ENCODE results near the gene CROCC2. TPM values are rescaled to one million over a fixed set of nuclear protein-coding genes. Genes with fewer than 3 reads are reported as not detected.

The CROCC2 gene
- polyA plus RNA-seq, 1 donor: 0.09 TPM

DNA sequence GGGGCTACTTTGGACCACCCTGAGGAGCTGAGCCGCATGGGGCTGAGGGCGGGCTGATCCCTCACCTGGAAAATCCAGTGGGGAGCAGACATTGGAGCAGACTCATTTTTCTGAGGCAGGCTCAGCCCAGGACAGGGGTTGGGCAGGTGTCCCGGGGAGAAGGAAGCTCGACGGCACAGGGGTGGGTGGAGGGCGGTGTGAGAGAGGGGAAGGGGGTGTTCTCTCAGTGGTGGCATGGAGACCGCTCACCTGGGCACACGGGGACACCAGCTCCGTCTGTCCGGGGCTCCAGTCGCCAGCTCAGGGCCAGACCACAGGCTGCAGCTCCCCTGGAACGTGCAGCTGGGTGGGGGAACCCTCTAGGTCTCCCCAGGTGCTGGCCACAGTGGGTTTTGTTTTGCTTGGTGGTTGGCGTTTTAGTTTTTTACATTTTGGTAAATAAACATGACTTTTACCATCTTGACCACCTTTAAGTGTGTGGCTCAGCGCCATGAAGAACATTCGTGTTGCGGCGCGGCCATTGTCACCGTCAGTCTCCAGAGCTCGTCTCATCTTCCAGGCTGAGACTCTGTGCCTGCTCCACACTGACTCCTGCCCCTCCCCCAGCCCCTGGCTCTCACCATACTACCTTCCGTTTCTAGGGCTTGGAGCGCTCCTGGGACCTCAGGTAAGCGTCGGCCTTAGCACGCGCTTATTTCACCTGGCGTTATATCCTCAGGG is 5.8 kb upstream of the CROCC2 start:
- H3K4me3 ChIP-seq (ENCODE audit: low read length): no peak overlapping the region
- no peaks in the 10 kb centered on the region for H3K36me3 ChIP-seq (ENCODE audit: control insufficient read depth, insufficient read depth, low read length)
- DNase-seq: no peak
- peaks cover 3% of the 10 kb centered on the region for H3K9me3 ChIP-seq (ENCODE audit: control insufficient read depth, low read depth, low read length)
- peaks cover 38% of the 10 kb centered on the region for H3K4me1 ChIP-seq (ENCODE audit: control insufficient read depth, insufficient read depth, low read length)
- WGBS (ENCODE audit: insufficient coverage, low lambda C conversion rate): no CpG with 5 or more reads among the region's 27 CpGs
- H3K27ac ChIP-seq (ENCODE audit: low read length): no peak overlapping the region
- peaks cover under 1% of the 10 kb centered on the region for H3K27me3 ChIP-seq (ENCODE audit: control insufficient read depth, insufficient read depth, low read length)

DNA sequence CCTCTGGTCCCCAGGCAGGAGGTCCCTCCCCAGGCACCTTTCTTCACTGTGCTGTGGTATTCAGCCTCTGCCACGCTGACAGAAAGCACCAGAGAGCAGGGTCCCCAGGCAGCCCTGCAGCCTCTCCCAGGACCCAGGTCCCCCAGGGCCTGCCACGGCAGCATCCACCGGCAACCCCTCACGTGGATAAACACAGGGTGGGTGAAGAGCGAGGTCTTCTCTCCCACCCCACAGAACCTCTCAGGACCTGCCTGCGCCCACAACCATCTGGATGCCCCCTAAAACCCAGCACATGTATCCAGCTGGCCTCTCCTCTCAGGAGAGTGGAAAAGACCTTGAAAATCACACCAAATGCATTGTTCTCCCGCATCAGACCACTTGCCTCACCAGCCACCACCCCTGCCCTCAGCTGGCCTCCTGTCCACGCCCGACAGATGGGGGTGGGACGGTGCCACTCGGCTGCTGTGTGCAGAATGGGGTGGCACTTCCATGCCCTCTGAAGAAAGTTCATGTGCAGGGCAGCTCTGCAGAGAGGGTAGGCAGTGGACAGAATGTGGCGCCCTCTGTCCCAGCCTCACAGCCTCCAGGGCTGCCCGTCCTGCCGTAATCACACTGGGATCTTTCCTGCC is 4.0 kb upstream of the CROCC2 start:
- Histone ChIP-seq H3K4me1 (ENCODE audit: control insufficient read depth, insufficient read depth, low read length) (peaks cover 25% of the 10 kb centered on the region), H3K36me3 (ENCODE audit: control insufficient read depth, insufficient read depth, low read length) (no peaks in the 10 kb centered on the region), H3K4me3 (ENCODE audit: low read length) (no peak overlapping the region), H3K27ac (ENCODE audit: low read length) (no peak overlapping the region), H3K9me3 (ENCODE audit: control insufficient read depth, low read depth, low read length) (peaks cover 3% of the 10 kb centered on the region), H3K27me3 (ENCODE audit: control insufficient read depth, insufficient read depth, low read length) (peaks cover 15% of the 10 kb centered on the region)
- DNase-seq: no peak
- no CpG with 5 or more reads among the region's 14 CpGs for WGBS (ENCODE audit: insufficient coverage, low lambda C conversion rate)

DNA sequence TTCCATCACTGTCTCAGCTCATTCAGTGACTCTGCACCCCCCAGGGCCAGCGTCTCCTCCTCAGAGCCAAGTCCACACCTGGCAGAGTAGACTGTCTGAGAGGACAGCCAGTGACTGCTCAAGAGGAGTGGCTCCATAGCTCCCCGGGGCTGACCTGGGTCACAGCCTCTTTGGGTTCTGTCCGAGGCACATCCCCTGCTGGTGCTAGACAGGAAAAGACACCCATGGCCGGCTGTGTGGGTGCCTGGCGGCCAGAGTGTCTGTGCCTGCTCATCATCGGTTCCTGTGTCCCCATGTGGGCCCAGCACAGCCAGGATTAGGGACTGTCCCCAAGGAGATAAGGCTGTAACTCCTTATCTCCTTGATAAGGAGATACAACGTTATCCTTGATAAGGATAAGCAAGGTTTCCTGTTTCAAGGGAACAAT is 3.5 kb upstream of the CROCC2 start:
- DNase-seq: no peak
- Histone ChIP-seq H3K4me1 (ENCODE audit: control insufficient read depth, insufficient read depth, low read length) (peaks cover 20% of the 10 kb centered on the region), H3K27ac (ENCODE audit: low read length) (no peak overlapping the region), H3K9me3 (ENCODE audit: control insufficient read depth, low read depth, low read length) (peaks cover 3% of the 10 kb centered on the region), H3K27me3 (ENCODE audit: control insufficient read depth, insufficient read depth, low read length) (peaks cover 20% of the 10 kb centered on the region), H3K36me3 (ENCODE audit: control insufficient read depth, insufficient read depth, low read length) (no peaks in the 10 kb centered on the region), H3K4me3 (ENCODE audit: low read length) (no peak overlapping the region)
- no CpG with 5 or more reads among the region's 7 CpGs for WGBS (ENCODE audit: insufficient coverage, low lambda C conversion rate)

DNA sequence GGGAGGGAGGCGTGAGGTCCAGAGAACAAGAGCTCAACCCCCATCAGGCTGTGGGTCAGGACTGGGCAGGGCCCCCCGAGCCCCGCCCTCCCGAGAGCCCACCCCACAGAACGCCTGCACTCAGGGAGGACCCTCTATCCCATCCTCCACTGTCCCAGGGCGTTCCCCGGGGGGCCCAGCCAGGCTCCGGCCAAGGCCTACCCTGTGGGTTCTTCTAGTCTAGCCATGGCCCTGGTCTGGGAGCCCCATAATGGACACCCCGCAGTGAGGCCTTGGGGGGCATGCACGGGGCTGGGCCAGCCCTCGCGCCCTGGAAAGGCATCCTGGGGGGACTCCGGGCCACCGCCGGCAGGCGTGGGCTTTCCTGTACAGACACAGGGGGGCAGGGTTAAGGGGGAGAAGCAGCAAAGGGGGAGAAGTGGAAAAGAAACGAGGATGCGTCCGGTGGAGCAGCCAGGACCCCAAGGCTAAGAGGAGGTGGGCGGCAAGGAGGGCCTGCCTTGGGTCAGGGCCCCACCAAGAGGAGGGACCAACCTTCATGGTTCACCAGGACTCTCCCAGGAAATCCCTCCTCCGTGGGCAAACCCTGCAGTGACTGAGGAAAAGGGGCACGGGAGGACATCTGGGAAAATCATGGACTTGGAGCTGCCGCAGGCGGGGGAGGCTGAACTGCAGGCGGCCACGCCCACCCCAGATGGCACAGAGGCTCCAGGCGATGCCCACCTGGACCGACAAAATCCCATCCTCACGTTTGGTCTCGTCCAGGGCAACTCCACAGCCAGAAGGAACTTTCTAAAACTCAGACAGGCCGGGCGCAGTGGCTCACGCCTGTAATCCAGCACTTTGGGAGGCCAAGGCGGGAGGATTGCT is 2.7 kb upstream of the CROCC2 start:
- peaks cover 12% of the 10 kb centered on the region for H3K4me1 ChIP-seq (ENCODE audit: control insufficient read depth, insufficient read depth, low read length)
- H3K4me3 ChIP-seq (ENCODE audit: low read length): no peak overlapping the region
- no peak for DNase-seq
- WGBS (ENCODE audit: insufficient coverage, low lambda C conversion rate): no CpG with 5 or more reads among the region's 34 CpGs
- H3K27me3 ChIP-seq (ENCODE audit: control insufficient read depth, insufficient read depth, low read length): peaks cover 20% of the 10 kb centered on the region
- no peaks in the 10 kb centered on the region for H3K36me3 ChIP-seq (ENCODE audit: control insufficient read depth, insufficient read depth, low read length)
- peaks cover 3% of the 10 kb centered on the region for H3K9me3 ChIP-seq (ENCODE audit: control insufficient read depth, low read depth, low read length)
- H3K27ac ChIP-seq (ENCODE audit: low read length): no peak overlapping the region

DNA sequence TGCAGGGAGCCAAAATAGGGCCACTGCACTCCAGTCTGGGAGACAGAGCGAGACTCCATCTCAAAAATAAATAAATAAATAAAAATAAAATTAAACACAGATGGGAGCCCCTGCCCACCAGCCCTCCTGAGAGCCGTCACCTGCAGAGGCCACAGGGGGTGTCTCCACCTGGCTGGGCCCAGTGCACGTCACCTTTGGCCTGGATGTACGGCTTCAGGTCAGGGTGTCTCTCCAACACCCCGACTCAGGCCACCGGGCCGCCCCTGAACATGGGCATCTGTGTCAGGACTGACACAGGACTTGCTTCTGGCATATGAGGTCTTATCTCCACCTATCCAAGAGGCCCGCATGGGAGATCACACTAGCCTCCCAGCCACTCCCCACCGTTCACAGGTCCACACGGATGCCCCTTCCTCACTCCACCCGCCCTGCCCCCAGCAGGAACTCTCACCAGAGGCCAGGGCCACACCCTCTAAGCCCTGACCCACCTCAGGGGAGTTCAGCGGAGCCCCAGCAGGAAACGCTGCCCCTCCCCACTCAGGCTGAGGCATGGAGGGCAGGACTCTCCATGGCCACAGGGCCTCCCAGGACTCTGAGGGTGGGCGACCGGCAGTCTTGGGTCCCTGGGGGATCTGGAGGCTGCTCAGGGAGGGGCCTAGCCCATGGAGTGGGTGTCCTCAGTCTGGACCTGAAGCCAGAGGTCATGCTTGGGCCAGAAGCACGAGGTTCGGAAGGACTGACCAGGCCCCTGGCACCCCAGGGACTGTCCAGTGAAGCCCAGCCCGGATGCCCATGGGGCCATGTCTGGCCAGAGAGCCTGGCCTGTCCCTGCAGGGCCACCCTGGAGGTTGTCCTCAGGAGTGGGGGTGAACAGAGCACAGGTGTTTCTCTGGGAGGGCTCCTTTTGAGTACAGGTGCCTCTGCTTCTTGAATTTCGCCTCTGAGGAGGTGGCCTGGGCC is 1.6 kb upstream of the CROCC2 start:
- peaks cover 20% of the 10 kb centered on the region for H3K27me3 ChIP-seq (ENCODE audit: control insufficient read depth, insufficient read depth, low read length)
- no CpG with 5 or more reads among the region's 19 CpGs for WGBS (ENCODE audit: insufficient coverage, low lambda C conversion rate)

DNA sequence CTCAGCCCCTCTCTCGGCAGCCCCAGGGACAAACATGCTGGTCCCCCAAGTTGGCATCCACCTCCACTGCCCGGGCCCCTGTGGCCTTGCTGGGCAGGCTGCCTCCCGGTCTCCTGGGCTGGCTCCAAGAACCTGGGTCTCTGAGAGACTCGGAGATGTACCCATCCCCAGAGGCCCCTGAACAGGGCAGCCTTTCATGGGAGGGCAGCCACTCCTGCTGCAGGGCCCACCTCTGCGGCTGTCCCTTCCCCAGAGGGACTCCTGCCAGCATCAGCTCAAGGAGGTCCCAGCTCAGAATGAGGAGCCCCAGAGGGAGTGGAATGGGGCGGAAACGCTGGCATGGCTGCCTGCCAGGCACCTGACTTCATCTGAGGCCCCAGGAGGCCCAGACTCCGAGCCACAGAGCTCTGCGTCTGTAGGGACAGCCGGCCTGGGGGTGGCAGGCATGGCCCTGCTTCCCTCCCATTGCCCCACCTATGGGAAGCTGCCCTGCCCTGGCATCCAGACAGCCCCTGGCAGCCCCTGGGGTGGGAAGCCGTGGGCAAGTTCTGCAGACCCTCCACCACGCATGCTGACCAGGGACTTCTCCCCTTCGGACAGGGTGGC is 857 bp upstream of the CROCC2 start:
- no peaks in the 10 kb centered on the region for H3K36me3 ChIP-seq (ENCODE audit: control insufficient read depth, insufficient read depth, low read length)
- no CpG with 5 or more reads among the region's 13 CpGs for WGBS (ENCODE audit: insufficient coverage, low lambda C conversion rate)
- peak in 1 of 2 donors; percentile 64 for DNase-seq
- H3K9me3 ChIP-seq (ENCODE audit: control insufficient read depth, low read depth, low read length): peaks cover 3% of the 10 kb centered on the region
- no peak overlapping the region for H3K4me3 ChIP-seq (ENCODE audit: low read length)
- peaks cover 10% of the 10 kb centered on the region for H3K4me1 ChIP-seq (ENCODE audit: control insufficient read depth, insufficient read depth, low read length)
- H3K27ac ChIP-seq (ENCODE audit: low read length): no peak overlapping the region
- H3K27me3 ChIP-seq (ENCODE audit: control insufficient read depth, insufficient read depth, low read length): peaks cover 20% of the 10 kb centered on the region

More for the DNA sequence above, 1.6 kb upstream of the CROCC2 start:
- Histone ChIP-seq H3K36me3 (ENCODE audit: control insufficient read depth, insufficient read depth, low read length) (no peaks in the 10 kb centered on the region), H3K4me3 (ENCODE audit: low read length) (no peak overlapping the region), H3K27ac (ENCODE audit: low read length) (no peak overlapping the region), H3K9me3 (ENCODE audit: control insufficient read depth, low read depth, low read length) (peaks cover 3% of the 10 kb centered on the region), H3K4me1 (ENCODE audit: control insufficient read depth, insufficient read depth, low read length) (peaks cover 10% of the 10 kb centered on the region)
- no peak for DNase-seq

DNA sequence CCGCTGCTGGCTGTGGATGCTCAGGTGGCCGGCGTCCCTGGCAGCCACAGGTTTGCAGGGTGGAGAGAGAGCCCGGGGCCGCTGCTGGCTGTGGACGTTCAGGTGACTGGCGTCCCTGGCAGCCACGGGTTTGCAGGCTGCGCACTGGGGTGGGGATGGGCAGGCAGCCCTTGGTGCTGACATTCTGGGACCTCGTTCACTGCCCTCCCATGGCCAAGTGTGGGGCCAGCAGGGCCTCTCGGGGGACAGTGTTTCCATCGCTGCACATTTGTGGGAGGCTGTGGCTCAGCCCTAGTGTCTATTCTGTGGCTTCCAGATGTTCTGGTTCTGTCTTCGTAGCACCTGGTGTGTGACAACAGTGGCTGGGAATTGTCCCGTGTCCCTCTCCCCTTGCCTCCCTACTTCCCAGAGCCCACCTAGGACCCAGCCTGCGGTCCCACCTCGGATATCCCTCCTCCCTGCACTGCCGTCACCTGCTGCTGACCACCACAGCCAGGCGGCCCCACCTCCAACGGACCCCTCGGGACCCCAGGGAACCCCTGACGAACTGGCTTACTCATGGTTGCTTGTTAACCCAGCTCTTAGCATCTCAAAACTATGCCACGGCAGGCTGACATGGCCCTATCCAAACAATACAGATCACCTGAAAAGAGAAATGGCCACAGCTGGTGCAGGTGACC is 915 bp downstream of the CROCC2 start:
- peaks cover 20% of the 10 kb centered on the region for H3K27me3 ChIP-seq (ENCODE audit: control insufficient read depth, insufficient read depth, low read length)
- H3K4me3 ChIP-seq (ENCODE audit: low read length): no peak overlapping the region
- H3K36me3 ChIP-seq (ENCODE audit: control insufficient read depth, insufficient read depth, low read length): no peaks in the 10 kb centered on the region
- H3K27ac ChIP-seq (ENCODE audit: low read length): no peak overlapping the region
- H3K4me1 ChIP-seq (ENCODE audit: control insufficient read depth, insufficient read depth, low read length): peaks cover 10% of the 10 kb centered on the region
- no CpG with 5 or more reads among the region's 22 CpGs for WGBS (ENCODE audit: insufficient coverage, low lambda C conversion rate)
- no peak for DNase-seq
- H3K9me3 ChIP-seq (ENCODE audit: control insufficient read depth, low read depth, low read length): no peaks in the 10 kb centered on the region

DNA sequence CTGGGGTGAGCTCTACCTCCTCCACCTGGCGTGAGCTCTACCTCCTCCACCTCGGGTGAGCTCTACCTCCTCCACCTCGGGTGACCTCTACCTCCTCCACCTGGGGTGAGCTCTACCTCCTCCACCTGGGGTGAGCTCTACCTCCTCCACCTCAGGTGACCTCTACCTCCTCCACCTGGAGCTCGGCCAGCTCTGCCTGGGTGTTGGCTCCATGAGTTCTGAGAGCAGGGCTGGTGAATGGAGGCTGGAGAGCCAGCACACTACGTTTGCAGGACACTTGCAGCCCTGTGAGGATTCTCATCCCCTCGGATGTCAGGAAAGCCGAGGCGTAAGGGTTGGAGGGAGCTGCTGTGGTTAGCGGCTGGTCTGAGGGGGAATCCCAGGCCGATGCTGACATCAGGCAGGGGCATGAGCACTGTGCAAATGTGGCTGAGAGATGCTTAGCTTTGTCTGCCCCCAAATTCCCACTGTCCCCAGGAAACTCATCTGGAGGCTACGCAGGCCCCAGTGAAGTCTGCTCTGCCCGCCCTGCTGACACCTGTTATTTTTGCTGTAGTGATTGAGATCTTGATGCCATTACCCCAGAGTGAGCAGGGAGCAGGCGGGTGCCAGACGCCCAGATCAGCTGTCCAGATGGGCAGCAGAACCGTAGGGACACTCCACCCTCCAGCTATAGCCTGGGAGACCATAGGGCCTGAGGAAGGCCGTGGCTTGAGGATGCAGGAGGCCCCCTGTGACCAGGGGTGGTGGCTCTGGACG is 3.3 kb downstream of the CROCC2 start:
- WGBS (ENCODE audit: insufficient coverage, low lambda C conversion rate): no CpG with 5 or more reads among the region's 17 CpGs
- Histone ChIP-seq H3K27ac (ENCODE audit: low read length) (no peak overlapping the region), H3K36me3 (ENCODE audit: control insufficient read depth, insufficient read depth, low read length) (no peaks in the 10 kb centered on the region), H3K4me3 (ENCODE audit: low read length) (no peak overlapping the region), H3K27me3 (ENCODE audit: control insufficient read depth, insufficient read depth, low read length) (peaks cover 20% of the 10 kb centered on the region), H3K9me3 (ENCODE audit: control insufficient read depth, low read depth, low read length) (peaks cover 2% of the 10 kb centered on the region), H3K4me1 (ENCODE audit: control insufficient read depth, insufficient read depth, low read length) (peaks cover 3% of the 10 kb centered on the region)
- no peak for DNase-seq

Data from large intestine (tissue), 3 donors.